ENCODE data around the gene ANKIB1. TPM values are rescaled to one million over a fixed set of nuclear protein-coding genes. Genes with fewer than 3 reads are reported as not detected.

The ANKIB1 gene
- total RNA-seq, 1 donor from 2014 or later = 58.1 TPM

DNA sequence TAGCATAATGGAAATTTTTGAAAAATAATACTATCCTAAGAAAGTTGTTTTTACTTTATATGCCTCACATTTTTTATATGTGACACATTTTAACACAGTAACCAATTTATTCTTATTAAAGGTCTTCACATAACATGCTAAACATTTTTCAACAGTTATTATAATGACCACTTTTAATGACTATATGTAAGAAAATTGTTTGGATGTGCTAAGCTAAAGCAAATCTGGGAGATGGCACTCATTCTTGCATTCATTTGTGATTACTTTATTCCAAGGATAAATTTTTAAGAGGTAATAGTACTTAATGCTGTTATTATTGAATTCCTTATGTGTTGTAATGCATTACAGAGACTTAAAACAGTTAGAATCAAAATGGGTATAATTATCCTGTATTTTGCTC, 88.1 kb downstream of the ANKIB1 start:
- Mint-ChIP-seq H3K9me3 (ENCODE audit: low read depth) (peaks cover 4% of the 10 kb centered on the region), H3K27ac (no peak overlapping the region), H3K27me3 (no peaks in the 10 kb centered on the region), H3K36me3 (ENCODE audit: insufficient read depth) (peaks cover 28% of the 10 kb centered on the region), H3K4me3 (ENCODE audit: low read depth) (no peak overlapping the region), H3K4me1 (ENCODE audit: low read depth) (peaks cover 5% of the 10 kb centered on the region)
- no peak for DNase-seq (ENCODE audit: low spot score, unreplicated experiment)
- TF ChIP-seq, protein P1, sequence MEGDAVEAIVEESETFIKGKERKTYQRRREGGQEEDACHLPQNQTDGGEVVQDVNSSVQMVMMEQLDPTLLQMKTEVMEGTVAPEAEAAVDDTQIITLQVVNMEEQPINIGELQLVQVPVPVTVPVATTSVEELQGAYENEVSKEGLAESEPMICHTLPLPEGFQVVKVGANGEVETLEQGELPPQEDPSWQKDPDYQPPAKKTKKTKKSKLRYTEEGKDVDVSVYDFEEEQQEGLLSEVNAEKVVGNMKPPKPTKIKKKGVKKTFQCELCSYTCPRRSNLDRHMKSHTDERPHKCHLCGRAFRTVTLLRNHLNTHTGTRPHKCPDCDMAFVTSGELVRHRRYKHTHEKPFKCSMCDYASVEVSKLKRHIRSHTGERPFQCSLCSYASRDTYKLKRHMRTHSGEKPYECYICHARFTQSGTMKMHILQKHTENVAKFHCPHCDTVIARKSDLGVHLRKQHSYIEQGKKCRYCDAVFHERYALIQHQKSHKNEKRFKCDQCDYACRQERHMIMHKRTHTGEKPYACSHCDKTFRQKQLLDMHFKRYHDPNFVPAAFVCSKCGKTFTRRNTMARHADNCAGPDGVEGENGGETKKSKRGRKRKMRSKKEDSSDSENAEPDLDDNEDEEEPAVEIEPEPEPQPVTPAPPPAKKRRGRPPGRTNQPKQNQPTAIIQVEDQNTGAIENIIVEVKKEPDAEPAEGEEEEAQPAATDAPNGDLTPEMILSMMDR (IDR thresholded peaks at IDR 0.05; ENCODE audit: unreplicated experiment) = no peak

DNA sequence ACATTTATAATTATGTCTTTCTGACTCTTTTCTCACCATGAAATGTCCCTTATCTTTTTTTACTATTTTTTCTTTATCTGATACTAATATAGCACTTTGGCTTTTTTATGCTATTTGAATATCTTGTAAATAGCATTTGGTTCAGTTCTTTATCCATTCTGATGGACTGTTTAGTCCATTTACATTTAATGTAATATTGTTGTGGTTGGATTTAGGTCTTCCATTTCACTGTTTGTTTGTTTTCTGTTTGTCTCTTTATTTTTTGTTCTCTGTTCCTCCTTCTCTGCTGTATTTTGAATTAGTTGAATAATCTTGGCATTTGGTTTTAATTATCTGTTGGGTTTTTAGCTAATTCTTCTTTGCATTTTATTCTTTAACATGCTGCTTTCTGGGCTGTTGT, 89.8 kb downstream of the ANKIB1 start:
- Mint-ChIP-seq H3K27ac (no peak overlapping the region), H3K36me3 (ENCODE audit: insufficient read depth) (peaks cover 23% of the 10 kb centered on the region), H3K4me1 (ENCODE audit: low read depth) (peaks cover 5% of the 10 kb centered on the region), H3K27me3 (no peaks in the 10 kb centered on the region), H3K9me3 (ENCODE audit: low read depth) (peaks cover 4% of the 10 kb centered on the region), H3K4me3 (ENCODE audit: low read depth) (no peak overlapping the region)
- DNase-seq (ENCODE audit: low spot score, unreplicated experiment) = no peak
- TF ChIP-seq, protein P1 (IDR thresholded peaks at IDR 0.05; ENCODE audit: unreplicated experiment) = no peak

DNA sequence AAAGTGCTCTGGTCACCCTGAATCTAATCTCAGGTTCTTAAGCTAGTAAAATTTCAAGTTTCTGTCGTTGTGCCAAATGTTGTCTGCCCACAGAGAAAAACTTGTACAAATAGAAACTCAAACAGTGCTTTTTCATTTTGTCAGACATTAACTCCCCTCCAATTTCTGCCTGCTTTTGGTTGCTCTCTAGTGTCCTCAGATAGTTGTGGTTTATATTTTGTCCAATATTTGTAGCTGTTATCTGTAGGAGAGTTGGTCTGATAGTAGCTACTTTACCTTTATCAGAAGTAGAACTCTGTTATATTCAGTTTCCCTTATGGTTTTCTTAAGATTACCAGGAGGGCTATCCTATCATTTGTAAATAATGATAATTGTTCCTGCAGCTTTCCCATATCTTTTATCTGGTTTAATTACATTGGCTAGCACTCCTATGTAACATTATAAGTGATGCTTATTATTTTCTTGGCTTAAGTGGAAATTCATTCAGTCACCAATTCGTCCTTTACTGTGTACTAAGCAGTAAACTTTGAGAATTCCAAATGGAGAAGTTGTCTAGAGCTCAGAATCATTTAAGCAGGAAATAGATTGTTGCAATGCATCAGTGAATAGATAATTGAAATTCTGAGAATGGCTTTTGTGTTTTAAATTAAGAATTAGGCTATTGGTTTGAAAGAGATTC, 91.0 kb downstream of the ANKIB1 start:
- Mint-ChIP-seq H3K4me1 (ENCODE audit: low read depth) (peaks cover 5% of the 10 kb centered on the region), H3K36me3 (ENCODE audit: insufficient read depth) (peaks cover 21% of the 10 kb centered on the region), H3K9me3 (ENCODE audit: low read depth) (peaks cover 4% of the 10 kb centered on the region), H3K27me3 (no peaks in the 10 kb centered on the region), H3K27ac (peak overlapping the region; percentile 33), H3K4me3 (ENCODE audit: low read depth) (no peak overlapping the region)
- no peak for DNase-seq (ENCODE audit: low spot score, unreplicated experiment)
- TF ChIP-seq, protein P1 (IDR thresholded peaks at IDR 0.05; ENCODE audit: unreplicated experiment) = no peak

DNA sequence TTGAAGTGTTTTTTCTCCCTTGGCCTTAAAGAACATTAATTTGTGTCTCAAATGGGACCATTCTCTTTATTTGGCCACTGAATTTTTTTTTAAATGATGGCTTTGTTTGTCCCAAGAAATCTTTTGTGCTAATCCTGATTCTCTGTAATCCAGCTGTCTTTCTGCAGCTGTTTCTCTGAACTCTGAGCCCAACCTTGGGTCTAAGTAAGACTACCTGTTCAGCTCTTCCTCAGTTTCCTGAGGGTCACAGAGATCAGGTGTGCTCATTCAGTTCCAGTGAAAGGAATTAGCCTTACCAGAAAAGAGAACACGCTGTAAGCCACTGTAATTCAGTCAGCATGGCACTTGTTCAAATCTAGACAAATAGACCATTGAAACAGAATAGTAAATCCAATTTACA, 94.2 kb downstream of the ANKIB1 start:
- Mint-ChIP-seq H3K27me3 (no peaks in the 10 kb centered on the region), H3K27ac (no peak overlapping the region), H3K9me3 (ENCODE audit: low read depth) (peaks cover 4% of the 10 kb centered on the region), H3K36me3 (ENCODE audit: insufficient read depth) (peaks cover 15% of the 10 kb centered on the region), H3K4me1 (ENCODE audit: low read depth) (peaks cover 5% of the 10 kb centered on the region), H3K4me3 (ENCODE audit: low read depth) (no peak overlapping the region)
- no peak for DNase-seq (ENCODE audit: low spot score, unreplicated experiment)
- TF ChIP-seq, protein P1 (IDR thresholded peaks at IDR 0.05; ENCODE audit: unreplicated experiment) = no peak

DNA sequence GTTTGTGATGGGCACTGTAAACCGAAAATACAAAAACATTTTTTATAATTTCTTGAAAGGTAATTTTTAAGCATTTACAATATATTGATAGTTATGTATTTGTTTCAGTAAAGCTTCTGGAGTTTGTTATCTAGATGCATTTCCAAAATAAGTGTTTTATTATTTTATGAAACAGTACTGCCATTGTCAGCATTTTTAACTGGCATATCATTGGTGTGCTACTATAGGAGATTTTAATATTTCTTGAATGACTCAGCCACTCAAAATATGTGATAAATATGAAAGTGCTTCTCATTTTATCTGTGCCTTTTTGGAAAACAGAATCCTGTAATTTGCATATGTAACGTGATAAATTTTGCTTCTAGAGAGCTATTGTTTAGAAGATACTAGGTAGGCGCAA, 97.9 kb downstream of the ANKIB1 start:
- Mint-ChIP-seq H3K27me3 (no peaks in the 10 kb centered on the region), H3K27ac (no peak overlapping the region), H3K9me3 (ENCODE audit: low read depth) (no peaks in the 10 kb centered on the region), H3K4me3 (ENCODE audit: low read depth) (no peak overlapping the region), H3K36me3 (ENCODE audit: insufficient read depth) (peaks cover 7% of the 10 kb centered on the region), H3K4me1 (ENCODE audit: low read depth) (no peaks in the 10 kb centered on the region)
- TF ChIP-seq, protein P1 (IDR thresholded peaks at IDR 0.05; ENCODE audit: unreplicated experiment) = no peak
- DNase-seq (ENCODE audit: low spot score, unreplicated experiment) = no peak

All from progenitor cell of endocrine pancreas (in vitro differentiated cells).